CD4-positive, CD25-positive, alpha-beta regulatory T cell (primary cell): ENCODE measurements around the gene LRRC4C. TPM values are rescaled to one million over a fixed set of nuclear protein-coding genes. Genes with fewer than 3 reads are reported as not detected.

Experiments
- ATAC-seq, 2 donors: fragments of 150-1000 bp; cut with Tn5 transposase; one replicate each; pipeline ENCODE4 v1.10.0; 2021; ENCODE audit warnings: low read depth in 2 of 2, moderate number of reproducible peaks in 2 of 2, moderate library complexity in 1 of 2
- DNase-seq, 3 donors: peaks; one replicate each; pipeline versions ENCODE4 v3.0.0 to v3.0.0-alpha.2; 2012 to 2022; ENCODE audit warnings: mixed read lengths in 1 of 3
- H3K27ac ChIP-seq: one replicate; pipeline ENCODE4 v1.7.0; 2013; ENCODE audit warnings: mild to moderate bottlenecking, low read length; ENCODE audit not compliant: insufficient read depth, poor library complexity, severe bottlenecking
- H3K27me3 ChIP-seq: one replicate; pipeline ENCODE4 v1.7.0; 2013; ENCODE audit warnings: low read length; ENCODE audit not compliant: control insufficient read depth, insufficient read depth
- H3K36me3 ChIP-seq: one replicate; pipeline ENCODE4 v1.7.0; 2013; ENCODE audit warnings: mild to moderate bottlenecking, low read length, moderate library complexity; ENCODE audit not compliant: control insufficient read depth, insufficient read depth
- H3K4me1 ChIP-seq: 2 replicates; pipeline ENCODE4 v1.7.0; 2013; ENCODE audit warnings: mild to moderate bottlenecking, low read length; ENCODE audit not compliant: insufficient read depth, control insufficient read depth, poor library complexity, severe bottlenecking
- H3K4me3 ChIP-seq: one replicate; pipeline ENCODE4 v1.7.0; 2013; ENCODE audit warnings: low read depth, mild to moderate bottlenecking, low read length, moderate library complexity
- H3K9me3 ChIP-seq, 2 experiments: 1 replicate in 1 of 2; 2 replicates in 1 of 2; pipeline ENCODE4 v1.7.0; 2013; ENCODE audit warnings: low read length in 2 of 2, mild to moderate bottlenecking in 1 of 2, moderate library complexity in 1 of 2; ENCODE audit not compliant: control insufficient read depth in 2 of 2
- H3K27ac Mint-ChIP-seq, 3 donors: one replicate each; pipeline ENCODE4 v1.8.0; 2020 to 2022; ENCODE audit warnings: mild to moderate bottlenecking in 3 of 3, mixed read lengths in 3 of 3, moderate library complexity in 2 of 3
- H3K27me3 Mint-ChIP-seq: one replicate; pipeline ENCODE4 v1.8.0; 2022; ENCODE audit warnings: mild to moderate bottlenecking, mixed read lengths
- H3K36me3 Mint-ChIP-seq: one replicate; pipeline ENCODE4 v1.8.0; 2020; ENCODE audit warnings: mixed read lengths
- H3K4me1 Mint-ChIP-seq, 4 donors: one replicate each; pipeline ENCODE4 v1.8.0; 2020 to 2022; ENCODE audit warnings: mixed read lengths in 4 of 4, mild to moderate bottlenecking in 1 of 4
- H3K4me3 Mint-ChIP-seq, 4 donors: one replicate each; pipeline ENCODE4 v1.8.0; 2020 to 2022; ENCODE audit warnings: mild to moderate bottlenecking in 4 of 4, mixed read lengths in 4 of 4, moderate library complexity in 3 of 4
- H3K9me3 Mint-ChIP-seq, 7 donors: one replicate each; pipeline ENCODE4 v1.8.0; 2020 to 2022; ENCODE audit warnings: mixed read lengths in 7 of 7, mild to moderate bottlenecking in 3 of 7, moderate library complexity in 2 of 7
- polyA plus RNA-seq, 4 donors: library from polyadenylated mRNA; unstranded; fragments of 300-500 nt; fragmentation: Illumina TruSeq; gene quantifications; one replicate each; pipeline ENCODE4 v1.2.3, GENCODE V29; 2021
- total RNA-seq: library from RNA; stranded (reverse); gene quantifications from one replicate; pipeline ENCODE4 v1.2.3, GENCODE V29; 2022

LRRC4C gene
- total and polyA plus RNA-seq, 5 donors from 2014 or later: not detected

GRCh38 chr11:41413843-41414242 lies 45.6 kb downstream of the LRRC4C start:
- Mint-ChIP-seq H3K36me3 (no peaks in the 10 kb centered on the region), H3K27me3 (no peaks in the 10 kb centered on the region), H3K27ac (no peak overlapping the region), H3K4me1 (no peaks in the 10 kb centered on the region), H3K9me3 (peaks cover 0 to 17% (median 6%) of the 10 kb centered on the region in 7 donors), H3K4me3 (no peak overlapping the region)
- ATAC-seq: no peak
- no peak for DNase-seq
- H3K4me1 ChIP-seq: no peaks in the 10 kb centered on the region
- no peak overlapping the region for H3K27ac ChIP-seq
- no peaks in the 10 kb centered on the region for H3K27me3 ChIP-seq
- peaks cover 0 to 4% of the 10 kb centered on the region in 2 experiments for H3K9me3 ChIP-seq
- no peaks in the 10 kb centered on the region for H3K36me3 ChIP-seq
- no peak overlapping the region for H3K4me3 ChIP-seq

GRCh38 chr11:41405812-41406211 lies 53.6 kb downstream of the LRRC4C start:
- Histone ChIP-seq H3K4me1 (no peaks in the 10 kb centered on the region), H3K36me3 (no peaks in the 10 kb centered on the region), H3K27me3 (no peaks in the 10 kb centered on the region), H3K27ac (no peak overlapping the region), H3K4me3 (no peak overlapping the region), H3K9me3 (no peaks in the 10 kb centered on the region)
- DNase-seq (no peak), ATAC-seq (no peak)
- Mint-ChIP-seq H3K9me3 (peaks cover 0 to 23% (median 11%) of the 10 kb centered on the region in 7 donors), H3K4me3 (no peak overlapping the region), H3K4me1 (no peaks in the 10 kb centered on the region), H3K27me3 (no peaks in the 10 kb centered on the region), H3K36me3 (no peaks in the 10 kb centered on the region), H3K27ac (no peak overlapping the region)

DNA sequence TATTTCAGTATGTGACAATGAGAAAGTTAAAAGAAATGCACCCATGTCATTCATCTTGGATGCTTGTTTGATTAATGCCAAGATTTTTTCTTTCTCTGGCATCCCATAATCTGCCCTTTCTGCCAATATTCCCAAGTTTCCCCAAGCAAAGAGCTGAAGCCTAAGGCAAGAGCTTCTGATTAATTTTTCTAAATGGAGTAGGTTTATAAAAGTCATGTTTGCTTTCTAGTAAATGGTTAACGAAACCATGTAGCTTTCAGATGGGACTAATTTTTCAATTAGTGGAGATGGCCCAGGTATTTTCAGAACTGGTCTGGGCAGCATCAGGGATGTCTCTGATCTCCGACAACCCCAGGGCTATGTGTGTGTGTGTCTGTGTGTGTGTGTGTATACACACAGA lies 55.3 kb downstream of the LRRC4C start:
- DNase-seq (no peak), ATAC-seq (no peak)
- peaks cover 1 to 22% (median 9%) of the 10 kb centered on the region in 7 donors for H3K9me3 Mint-ChIP-seq
- Histone ChIP-seq H3K27me3 (no peaks in the 10 kb centered on the region), H3K27ac (no peak overlapping the region), H3K4me3 (no peak overlapping the region), H3K9me3 (no peaks in the 10 kb centered on the region), H3K36me3 (no peaks in the 10 kb centered on the region), H3K4me1 (no peaks in the 10 kb centered on the region)
- H3K4me1 Mint-ChIP-seq: no peaks in the 10 kb centered on the region
- no peaks in the 10 kb centered on the region for H3K27me3 Mint-ChIP-seq
- H3K27ac Mint-ChIP-seq: no peak overlapping the region
- H3K4me3 Mint-ChIP-seq: no peak overlapping the region
- H3K36me3 Mint-ChIP-seq: no peaks in the 10 kb centered on the region

- no peak for ATAC-seq
- Histone ChIP-seq H3K36me3 (no peaks in the 10 kb centered on the region), H3K4me3 (no peak overlapping the region), H3K4me1 (no peaks in the 10 kb centered on the region), H3K27ac (no peak overlapping the region), H3K27me3 (no peaks in the 10 kb centered on the region), H3K9me3 (no peaks in the 10 kb centered on the region)
- H3K27me3 Mint-ChIP-seq: no peaks in the 10 kb centered on the region
- no peaks in the 10 kb centered on the region for H3K36me3 Mint-ChIP-seq
- DNase-seq: no peak
- H3K27ac Mint-ChIP-seq: no peak overlapping the region
- H3K9me3 Mint-ChIP-seq: peaks cover 1 to 19% (median 6%) of the 10 kb centered on the region in 7 donors
- no peak overlapping the region for H3K4me3 Mint-ChIP-seq
- no peaks in the 10 kb centered on the region for H3K4me1 Mint-ChIP-seq
Measured at GRCh38 chr11:41403458-41403857, 56.0 kb downstream of the LRRC4C start.

DNA sequence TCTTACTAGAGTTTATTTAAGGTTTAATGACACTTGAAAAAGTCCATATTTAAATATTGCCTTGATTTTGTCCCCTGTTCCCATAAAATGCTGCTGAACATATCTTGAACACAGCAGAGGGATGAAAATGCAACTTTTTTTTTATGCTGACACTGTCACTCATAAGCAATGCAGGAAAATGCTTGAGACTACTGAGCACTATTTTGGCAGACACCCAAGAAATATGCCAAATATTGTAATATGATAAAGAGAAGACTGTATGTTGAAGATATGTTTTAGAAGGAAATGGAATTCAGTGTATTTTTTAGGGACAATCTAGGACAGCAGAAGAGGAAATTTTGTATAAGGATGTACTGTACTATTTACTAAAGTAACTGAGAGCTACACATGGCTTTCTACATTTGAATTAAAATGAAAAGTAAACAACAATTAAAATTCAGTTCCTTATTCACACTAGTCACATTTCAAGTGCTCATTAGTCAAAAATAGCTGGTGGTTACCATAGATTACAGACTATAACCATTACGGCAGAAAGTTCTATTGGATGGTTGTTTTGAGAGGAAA lies 58.6 kb downstream of the LRRC4C start:
- Histone ChIP-seq H3K4me3 (no peak overlapping the region), H3K27me3 (no peaks in the 10 kb centered on the region), H3K4me1 (no peaks in the 10 kb centered on the region), H3K9me3 (no peaks in the 10 kb centered on the region), H3K27ac (no peak overlapping the region), H3K36me3 (no peaks in the 10 kb centered on the region)
- Mint-ChIP-seq H3K9me3 (peaks cover 2 to 19% (median 11%) of the 10 kb centered on the region in 7 donors), H3K27me3 (no peaks in the 10 kb centered on the region), H3K4me3 (no peak overlapping the region), H3K36me3 (no peaks in the 10 kb centered on the region), H3K27ac (no peak overlapping the region), H3K4me1 (no peaks in the 10 kb centered on the region)
- DNase-seq (no peak), ATAC-seq (no peak)

DNA sequence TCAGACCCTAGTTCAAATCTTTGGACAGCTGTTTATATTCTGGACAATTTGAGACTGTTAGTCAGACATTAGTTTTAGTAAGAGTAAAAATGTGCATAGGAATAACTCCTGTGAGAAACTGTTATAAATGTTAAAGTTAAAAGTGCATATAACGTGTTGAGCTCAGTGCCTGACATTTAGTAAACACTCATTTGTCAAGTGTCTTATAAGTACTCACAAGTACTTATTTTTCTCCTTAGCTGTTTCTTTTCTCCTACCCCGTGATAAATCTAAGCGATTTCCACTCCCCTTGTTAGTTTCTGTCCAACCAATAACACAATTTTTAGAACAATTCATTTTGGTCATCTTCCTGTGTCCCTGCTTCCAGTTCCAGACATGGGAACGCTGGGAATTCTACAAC lies 59.3 kb downstream of the LRRC4C start:
- Histone ChIP-seq H3K4me1 (no peaks in the 10 kb centered on the region), H3K27me3 (no peaks in the 10 kb centered on the region), H3K9me3 (no peaks in the 10 kb centered on the region), H3K36me3 (no peaks in the 10 kb centered on the region), H3K4me3 (no peak overlapping the region), H3K27ac (no peak overlapping the region)
- peaks cover 3 to 19% (median 11%) of the 10 kb centered on the region in 7 donors for H3K9me3 Mint-ChIP-seq
- no peaks in the 10 kb centered on the region for H3K36me3 Mint-ChIP-seq
- H3K27ac Mint-ChIP-seq: no peak overlapping the region
- H3K27me3 Mint-ChIP-seq: no peaks in the 10 kb centered on the region
- no peak for ATAC-seq
- DNase-seq: no peak
- no peak overlapping the region for H3K4me3 Mint-ChIP-seq
- H3K4me1 Mint-ChIP-seq: no peaks in the 10 kb centered on the region

DNA sequence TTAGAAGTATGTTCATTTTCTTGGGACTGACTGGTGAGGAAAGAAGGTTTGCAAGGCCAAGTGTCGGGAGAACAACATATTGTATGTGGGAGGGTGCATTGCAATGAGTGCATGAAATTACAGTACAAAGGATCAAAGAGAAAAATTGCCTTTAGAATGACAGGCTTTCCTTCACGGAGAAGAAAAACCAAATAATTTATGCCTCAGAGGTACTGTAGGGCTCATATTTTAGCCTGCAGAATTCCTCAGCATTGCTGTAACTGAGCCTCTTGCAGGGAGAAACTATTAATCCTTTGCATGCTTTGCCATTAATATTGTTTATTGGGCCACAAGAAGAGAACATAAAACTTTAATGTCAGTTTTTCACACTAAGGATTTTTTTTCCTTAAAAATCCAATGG lies 60.1 kb downstream of the LRRC4C start:
- no peaks in the 10 kb centered on the region for H3K36me3 Mint-ChIP-seq

GRCh38 chr11:41398175-41398574 lies 61.3 kb downstream of the LRRC4C start:
- DNase-seq (no peak), ATAC-seq (no peak)
- Histone ChIP-seq H3K9me3 (no peaks in the 10 kb centered on the region), H3K27ac (no peak overlapping the region), H3K27me3 (no peaks in the 10 kb centered on the region), H3K4me1 (no peaks in the 10 kb centered on the region), H3K4me3 (no peak overlapping the region), H3K36me3 (no peaks in the 10 kb centered on the region)
- no peaks in the 10 kb centered on the region for H3K36me3 Mint-ChIP-seq
- peaks cover 5 to 19% (median 8%) of the 10 kb centered on the region in 7 donors for H3K9me3 Mint-ChIP-seq
- no peak overlapping the region for H3K4me3 Mint-ChIP-seq
- H3K27ac Mint-ChIP-seq: no peak overlapping the region
- H3K4me1 Mint-ChIP-seq: no peaks in the 10 kb centered on the region
- H3K27me3 Mint-ChIP-seq: no peaks in the 10 kb centered on the region

More for the DNA sequence above, 60.1 kb downstream of the LRRC4C start:
- H3K27me3 Mint-ChIP-seq: no peaks in the 10 kb centered on the region
- Histone ChIP-seq H3K4me3 (no peak overlapping the region), H3K4me1 (no peaks in the 10 kb centered on the region), H3K36me3 (no peaks in the 10 kb centered on the region), H3K27me3 (no peaks in the 10 kb centered on the region), H3K9me3 (no peaks in the 10 kb centered on the region), H3K27ac (no peak overlapping the region)
- peaks cover 5 to 22% (median 11%) of the 10 kb centered on the region in 7 donors for H3K9me3 Mint-ChIP-seq
- no peak overlapping the region for H3K27ac Mint-ChIP-seq
- no peaks in the 10 kb centered on the region for H3K4me1 Mint-ChIP-seq
- ATAC-seq (no peak), DNase-seq (no peak)
- H3K4me3 Mint-ChIP-seq: no peak overlapping the region
